GM10248 (cell line): ENCODE data around the gene ZDHHC14.
A peak's percentile ranks its signal among the peaks of the same experiment; 100 is the strongest.

Experiments used
- CTCF ChIA-PET: fragments of 300-600 bp; sonication (Branson Sonifier 250); formaldehyde crosslinking; extraction: SDS; loops from one replicate; lab custom pipeline; 2021; ENCODE audit warnings: antibody characterized with exemption; lab: Yijun Ruan, JAX
- POLR2A ChIA-PET: fragments of 350-650 bp; sonication (Branson Sonifier 250); formaldehyde crosslinking; extraction: SDS; loops from one replicate; lab custom pipeline; 2020; ENCODE audit warnings: antibody characterized with exemption; lab: Yijun Ruan, JAX
- DNase-seq: peaks from one replicate; pipeline ENCODE4 v3.0.0; 2012; ENCODE audit errors: extremely low spot score
- TF ChIP-seq, protein P1 (sequence below): IDR thresholded peaks from 2 replicates; pipeline ENCODE4 v1.5.1; 2012; ENCODE audit warnings: mild to moderate bottlenecking, low read depth; ENCODE audit errors: extremely low read depth, missing control alignments, control extremely low read depth

The ZDHHC14 gene

DNA sequence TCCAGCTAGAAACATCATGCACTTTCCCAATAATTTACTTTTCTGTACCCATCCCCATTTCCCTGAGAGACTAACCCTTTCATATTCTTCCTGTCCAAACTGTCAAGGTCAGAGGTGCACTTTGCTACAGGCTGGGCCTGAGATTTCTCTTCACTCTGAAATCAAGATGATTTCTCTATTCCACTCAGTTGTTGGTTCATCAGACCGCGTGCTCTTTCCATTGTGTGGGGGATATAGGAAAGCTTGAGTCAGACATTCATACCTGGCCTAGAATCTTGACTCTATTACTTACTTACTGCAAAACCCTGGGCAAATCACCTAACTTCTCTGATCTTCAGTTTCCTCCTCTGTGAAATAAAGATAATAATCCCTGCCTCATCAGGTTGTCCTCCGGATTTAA, 4.7 kb upstream of the ZDHHC14 start:
- POLR2A ChIA-PET, result no interaction called here
- TF ChIP-seq, protein P1, sequence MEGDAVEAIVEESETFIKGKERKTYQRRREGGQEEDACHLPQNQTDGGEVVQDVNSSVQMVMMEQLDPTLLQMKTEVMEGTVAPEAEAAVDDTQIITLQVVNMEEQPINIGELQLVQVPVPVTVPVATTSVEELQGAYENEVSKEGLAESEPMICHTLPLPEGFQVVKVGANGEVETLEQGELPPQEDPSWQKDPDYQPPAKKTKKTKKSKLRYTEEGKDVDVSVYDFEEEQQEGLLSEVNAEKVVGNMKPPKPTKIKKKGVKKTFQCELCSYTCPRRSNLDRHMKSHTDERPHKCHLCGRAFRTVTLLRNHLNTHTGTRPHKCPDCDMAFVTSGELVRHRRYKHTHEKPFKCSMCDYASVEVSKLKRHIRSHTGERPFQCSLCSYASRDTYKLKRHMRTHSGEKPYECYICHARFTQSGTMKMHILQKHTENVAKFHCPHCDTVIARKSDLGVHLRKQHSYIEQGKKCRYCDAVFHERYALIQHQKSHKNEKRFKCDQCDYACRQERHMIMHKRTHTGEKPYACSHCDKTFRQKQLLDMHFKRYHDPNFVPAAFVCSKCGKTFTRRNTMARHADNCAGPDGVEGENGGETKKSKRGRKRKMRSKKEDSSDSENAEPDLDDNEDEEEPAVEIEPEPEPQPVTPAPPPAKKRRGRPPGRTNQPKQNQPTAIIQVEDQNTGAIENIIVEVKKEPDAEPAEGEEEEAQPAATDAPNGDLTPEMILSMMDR, result no peak
- DNase-seq, result no peak
- CTCF ChIA-PET, result interaction anchor here (1.3 kb wide), 1 partner anchor 11 kb away, joined by 4 read pairs; no protein-coding TSS in a partner anchor

DNA sequence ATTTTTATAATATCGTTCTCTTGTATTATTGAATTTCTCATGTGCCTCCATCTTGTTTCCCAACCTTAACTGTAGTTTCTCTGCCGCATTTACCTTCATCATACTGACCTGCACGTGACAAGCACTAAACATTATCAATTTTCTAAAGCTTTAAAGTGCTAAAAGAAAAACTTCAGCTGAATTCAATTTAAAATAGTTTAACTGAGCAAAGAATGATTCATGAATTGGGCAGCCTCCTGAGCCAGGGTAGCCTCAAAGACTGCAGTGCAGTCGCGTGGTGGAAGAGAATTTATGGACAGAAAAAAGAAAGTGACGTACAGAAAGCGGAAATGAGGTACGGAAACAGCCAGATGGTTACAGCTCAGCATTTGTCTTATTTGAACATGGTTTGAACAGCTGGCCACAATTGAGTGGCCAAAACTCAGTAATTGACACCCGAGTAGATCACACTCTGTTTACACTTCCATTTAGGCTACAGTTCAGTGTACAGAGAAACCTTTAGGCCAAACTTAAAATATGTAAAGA, 4.2 kb upstream of the ZDHHC14 start:
- DNase-seq, result no peak
- ChIA-PET POLR2A (no interaction called here), CTCF (no interaction called here)
- TF ChIP-seq, protein P1, result no peak

DNA sequence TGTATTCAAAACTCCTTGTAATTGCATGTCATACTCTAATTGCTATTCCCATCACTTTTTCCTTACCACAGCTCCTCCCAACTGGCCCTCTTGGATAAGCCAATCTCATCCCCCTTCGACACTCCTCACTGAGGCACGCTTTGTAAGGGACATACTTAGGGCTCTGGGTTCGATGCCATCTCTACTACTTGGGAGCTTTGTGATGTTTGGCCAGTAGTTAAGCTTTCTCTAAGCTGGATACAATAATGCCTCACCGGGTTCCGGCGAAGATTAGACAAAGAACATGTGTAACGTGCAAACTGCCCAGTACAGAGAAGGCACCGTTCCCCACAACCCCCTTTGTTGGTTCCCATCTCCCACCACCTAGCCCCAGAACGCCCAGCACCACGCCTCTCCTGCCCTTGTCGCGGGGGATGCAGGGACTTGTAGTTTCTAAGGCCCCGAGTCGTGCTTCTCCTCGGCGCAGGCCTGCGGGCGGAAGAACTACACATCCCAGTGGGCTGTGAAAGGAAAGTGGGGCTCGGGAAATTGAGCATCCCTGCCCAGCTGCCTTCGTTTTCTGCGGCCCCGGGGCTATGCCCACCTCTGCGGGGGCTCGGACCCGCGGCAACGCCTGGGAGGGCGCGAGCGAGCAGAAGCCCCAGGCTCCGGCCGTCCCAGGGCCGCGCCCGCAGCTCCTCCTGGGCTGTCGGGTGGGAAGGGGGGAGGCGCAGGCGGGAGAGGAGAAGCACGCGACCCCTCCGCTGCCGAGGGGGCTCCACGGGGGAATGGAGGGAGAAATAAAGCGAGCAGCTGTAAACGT, 1.1 kb upstream of the ZDHHC14 start:
- POLR2A ChIA-PET, result no interaction called here
- peak; percentile 89 for DNase-seq
- TF ChIP-seq, protein P1, result no peak
- CTCF ChIA-PET, result interaction anchor here (1.1 to 1.7 kb wide), 4 partner anchors 9 to 60 kb away, joined by 3 to 8 read pairs (median 4); no protein-coding TSS in a partner anchor

DNA sequence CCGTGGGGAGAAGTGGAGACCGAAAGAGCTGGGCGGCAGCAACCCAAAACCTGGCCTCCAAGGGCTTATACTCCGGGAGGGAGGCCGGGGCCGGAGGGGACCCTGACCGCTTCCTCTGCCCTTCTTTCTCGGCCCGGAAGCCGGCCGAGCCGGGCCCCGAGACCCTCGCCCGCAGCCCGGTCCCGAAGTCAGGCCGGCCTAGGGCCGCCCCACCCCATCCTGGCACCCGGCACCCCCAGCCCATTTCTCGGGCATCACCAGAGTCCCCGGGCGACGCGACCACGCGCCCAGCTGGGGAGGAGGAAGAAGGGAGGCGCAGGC, 572 bp upstream of the ZDHHC14 start:
- TF ChIP-seq, protein P1, result no peak
- ChIA-PET CTCF (interaction anchor here (1.2 to 1.7 kb wide), 3 partner anchors 9 to 60 kb away, joined by 3 to 8 read pairs (median 5); no protein-coding TSS in a partner anchor), POLR2A (no interaction called here)
- DNase-seq, result peak; percentile 40

DNA sequence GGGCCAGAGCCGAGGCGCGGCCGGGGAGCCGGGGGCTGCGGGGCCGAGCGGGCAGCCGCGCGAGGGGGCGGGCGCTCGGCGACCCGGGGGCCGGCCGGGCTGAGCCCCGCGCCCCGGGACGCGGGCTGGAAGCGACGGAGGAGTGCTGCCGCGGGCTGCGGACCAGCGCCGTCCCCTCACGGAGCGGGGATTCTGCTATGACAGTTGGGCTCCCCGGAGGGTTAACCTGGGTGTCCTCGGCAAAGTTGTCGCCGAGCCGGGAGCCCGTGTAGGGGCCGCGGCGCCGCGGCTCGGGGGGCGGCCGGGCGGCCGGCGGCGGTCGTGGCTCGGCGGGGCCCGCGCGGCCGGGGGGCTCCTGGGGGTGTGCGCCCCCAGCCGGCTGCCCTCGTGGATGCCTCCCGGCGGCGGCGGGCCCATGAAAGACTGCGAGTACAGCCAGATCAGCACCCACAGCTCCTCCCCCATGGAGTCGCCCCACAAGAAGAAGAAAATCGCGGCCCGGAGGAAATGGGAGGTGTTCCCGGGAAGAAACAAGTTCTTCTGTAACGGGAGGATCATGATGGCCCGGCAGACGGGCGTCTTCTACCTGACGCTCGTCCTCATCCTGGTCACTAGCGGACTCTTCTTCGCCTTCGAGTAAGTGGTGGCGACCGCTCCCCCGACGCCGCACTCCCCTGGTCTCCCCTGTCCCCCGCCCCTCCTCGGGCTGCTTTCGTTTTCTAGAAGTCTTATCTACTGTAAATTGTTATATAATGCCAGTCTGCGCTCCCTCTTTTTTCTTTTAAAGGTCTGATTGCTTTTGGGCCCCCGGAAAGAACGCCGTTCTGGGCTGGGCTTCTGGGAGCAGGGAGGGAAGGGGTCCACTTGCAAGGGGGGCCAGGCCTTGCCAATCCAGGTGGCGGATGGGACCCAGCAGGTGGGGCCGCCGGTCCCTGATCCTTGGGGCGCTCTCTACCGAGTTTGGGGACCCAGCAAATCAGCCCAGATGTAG, 936 bp downstream of the ZDHHC14 start:
- peak; percentile 67 for DNase-seq
- TF ChIP-seq, protein P1, result peak; percentile 39
- CTCF ChIA-PET, result no interaction called here
- POLR2A ChIA-PET, result no interaction called here

DNA sequence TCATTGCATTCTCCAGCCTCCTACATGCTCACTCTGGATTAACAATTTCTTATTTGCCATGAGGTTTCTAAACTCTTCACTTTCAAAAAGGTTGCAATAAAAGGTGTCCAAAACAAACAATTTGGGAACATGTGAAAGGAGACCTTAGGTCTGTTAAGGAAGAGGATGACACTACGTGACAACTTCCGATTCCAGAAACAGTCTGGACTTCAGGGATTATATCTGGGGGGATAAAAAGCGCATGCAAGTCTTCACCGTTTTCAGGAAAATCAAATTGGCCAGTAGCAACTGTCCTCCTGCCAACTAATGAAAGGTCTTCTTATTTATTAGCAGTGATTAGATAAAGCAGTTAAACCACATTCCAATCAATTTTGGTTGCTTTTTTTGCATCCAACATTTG, 1.8 kb downstream of the ZDHHC14 start:
- TF ChIP-seq, protein P1, result no peak
- DNase-seq, result no peak
- ChIA-PET POLR2A (no interaction called here), CTCF (no interaction called here)
